ENCODE measurements around the gene ADARB2.

Gene ADARB2

GRCh38 chr10:1406132-1406966, 331.0 kb downstream of the ADARB2 start:
- no peak overlapping the region for H3K4me3 ChIP-seq (ENCODE audit: low read length)
- no peaks in the 10 kb centered on the region for H3K36me3 ChIP-seq (ENCODE audit: control insufficient read depth, insufficient read depth, low read length, severe bottlenecking)
- no peaks in the 10 kb centered on the region for H3K9me3 ChIP-seq (ENCODE audit: control insufficient read depth, low read length)
- H3K27me3 ChIP-seq (replicated peaks; ENCODE audit: control insufficient read depth, insufficient read depth, low read length) = no peaks in the 10 kb centered on the region
- H3K4me1 ChIP-seq (ENCODE audit: control insufficient read depth, insufficient read depth, low read length) = no peaks in the 10 kb centered on the region
- no peak for DNase-seq (ENCODE audit: low read depth)
- no peak overlapping the region for H3K9ac ChIP-seq (ENCODE audit: low read length)

- Histone ChIP-seq H3K9ac (ENCODE audit: low read length) (no peak overlapping the region), H3K9me3 (ENCODE audit: control insufficient read depth, low read length) (no peaks in the 10 kb centered on the region), H3K4me3 (ENCODE audit: low read length) (no peak overlapping the region), H3K4me1 (ENCODE audit: control insufficient read depth, insufficient read depth, low read length) (no peaks in the 10 kb centered on the region), H3K27me3 (replicated peaks; ENCODE audit: control insufficient read depth, insufficient read depth, low read length) (no peaks in the 10 kb centered on the region), H3K36me3 (ENCODE audit: control insufficient read depth, insufficient read depth, low read length, severe bottlenecking) (no peaks in the 10 kb centered on the region)
- no peak for DNase-seq (ENCODE audit: low read depth)
Observed at GRCh38 chr10:1404323-1405260, 332.7 kb downstream of the ADARB2 start.

- Histone ChIP-seq H3K9me3 (ENCODE audit: control insufficient read depth, low read length) (no peaks in the 10 kb centered on the region), H3K9ac (ENCODE audit: low read length) (no peak overlapping the region), H3K4me1 (ENCODE audit: control insufficient read depth, insufficient read depth, low read length) (no peaks in the 10 kb centered on the region), H3K4me3 (ENCODE audit: low read length) (no peak overlapping the region), H3K27me3 (replicated peaks; ENCODE audit: control insufficient read depth, insufficient read depth, low read length) (no peaks in the 10 kb centered on the region), H3K36me3 (ENCODE audit: control insufficient read depth, insufficient read depth, low read length, severe bottlenecking) (no peaks in the 10 kb centered on the region)
- DNase-seq (ENCODE audit: low read depth) = no peak
Observed at GRCh38 chr10:1403508-1404322, 333.6 kb downstream of the ADARB2 start.

- DNase-seq (ENCODE audit: low read depth) = no peak
- Histone ChIP-seq H3K36me3 (ENCODE audit: control insufficient read depth, insufficient read depth, low read length, severe bottlenecking) (no peaks in the 10 kb centered on the region), H3K9me3 (ENCODE audit: control insufficient read depth, low read length) (no peaks in the 10 kb centered on the region)
Observed at GRCh38 chr10:1402816-1403507, 334.4 kb downstream of the ADARB2 start.

DNA sequence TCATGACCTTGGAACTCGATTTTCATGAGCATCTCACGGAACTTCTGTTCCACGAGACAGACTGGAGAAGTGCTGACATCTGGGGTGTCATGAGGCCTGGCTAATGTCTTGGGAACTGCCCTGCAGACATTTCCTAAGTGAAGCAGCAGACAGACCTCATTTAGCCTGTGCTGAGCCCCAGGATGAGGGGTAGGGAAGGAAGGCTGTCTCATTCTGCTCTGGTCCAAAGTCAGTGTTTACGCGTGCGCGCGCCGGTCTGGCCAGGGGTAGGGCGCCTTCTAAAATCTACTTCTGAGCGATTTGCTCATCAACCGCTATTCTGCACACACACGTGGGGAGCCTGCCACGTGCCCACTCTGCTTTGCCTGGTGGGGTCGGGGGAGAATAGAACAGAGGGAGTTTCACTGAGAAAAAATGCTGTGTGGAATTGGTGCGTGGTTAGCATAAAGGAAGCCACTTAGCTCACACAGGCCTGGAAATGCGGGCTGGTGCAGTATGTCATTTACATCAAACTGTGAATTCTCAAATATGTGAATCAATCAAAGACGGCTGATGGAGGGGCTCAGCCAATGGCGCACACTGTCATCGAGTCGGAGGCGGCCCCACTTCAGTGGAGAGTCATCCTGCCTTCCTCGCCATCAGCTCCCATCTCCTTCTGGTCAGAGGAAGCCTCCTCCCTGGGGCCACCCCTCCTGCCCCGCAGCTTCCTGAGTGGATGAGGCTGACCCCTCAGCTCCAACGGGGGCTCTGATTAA, 335.1 kb downstream of the ADARB2 start:
- Histone ChIP-seq H3K4me3 (ENCODE audit: low read length) (no peak overlapping the region), H3K27me3 (replicated peaks; ENCODE audit: control insufficient read depth, insufficient read depth, low read length) (no peaks in the 10 kb centered on the region)
- no peak for DNase-seq (ENCODE audit: low read depth)

More at GRCh38 chr10:1402816-1403507, 334.4 kb downstream of the ADARB2 start:
- no peak overlapping the region for H3K9ac ChIP-seq (ENCODE audit: low read length)
- H3K27me3 ChIP-seq (replicated peaks; ENCODE audit: control insufficient read depth, insufficient read depth, low read length) = no peaks in the 10 kb centered on the region
- no peaks in the 10 kb centered on the region for H3K4me1 ChIP-seq (ENCODE audit: control insufficient read depth, insufficient read depth, low read length)
- no peak overlapping the region for H3K4me3 ChIP-seq (ENCODE audit: low read length)

GRCh38 chr10:1401071-1401965, 336.0 kb downstream of the ADARB2 start:
- Histone ChIP-seq H3K4me3 (ENCODE audit: low read length) (no peak overlapping the region), H3K36me3 (ENCODE audit: control insufficient read depth, insufficient read depth, low read length, severe bottlenecking) (no peaks in the 10 kb centered on the region), H3K27me3 (replicated peaks; ENCODE audit: control insufficient read depth, insufficient read depth, low read length) (no peaks in the 10 kb centered on the region), H3K9ac (ENCODE audit: low read length) (no peak overlapping the region), H3K4me1 (ENCODE audit: control insufficient read depth, insufficient read depth, low read length) (no peaks in the 10 kb centered on the region), H3K9me3 (ENCODE audit: control insufficient read depth, low read length) (no peaks in the 10 kb centered on the region)
- no peak for DNase-seq (ENCODE audit: low read depth)

More for the DNA sequence above, 335.1 kb downstream of the ADARB2 start:
- Histone ChIP-seq H3K9me3 (ENCODE audit: control insufficient read depth, low read length) (no peaks in the 10 kb centered on the region), H3K9ac (ENCODE audit: low read length) (no peak overlapping the region), H3K36me3 (ENCODE audit: control insufficient read depth, insufficient read depth, low read length, severe bottlenecking) (no peaks in the 10 kb centered on the region), H3K4me1 (ENCODE audit: control insufficient read depth, insufficient read depth, low read length) (no peaks in the 10 kb centered on the region)

DNA sequence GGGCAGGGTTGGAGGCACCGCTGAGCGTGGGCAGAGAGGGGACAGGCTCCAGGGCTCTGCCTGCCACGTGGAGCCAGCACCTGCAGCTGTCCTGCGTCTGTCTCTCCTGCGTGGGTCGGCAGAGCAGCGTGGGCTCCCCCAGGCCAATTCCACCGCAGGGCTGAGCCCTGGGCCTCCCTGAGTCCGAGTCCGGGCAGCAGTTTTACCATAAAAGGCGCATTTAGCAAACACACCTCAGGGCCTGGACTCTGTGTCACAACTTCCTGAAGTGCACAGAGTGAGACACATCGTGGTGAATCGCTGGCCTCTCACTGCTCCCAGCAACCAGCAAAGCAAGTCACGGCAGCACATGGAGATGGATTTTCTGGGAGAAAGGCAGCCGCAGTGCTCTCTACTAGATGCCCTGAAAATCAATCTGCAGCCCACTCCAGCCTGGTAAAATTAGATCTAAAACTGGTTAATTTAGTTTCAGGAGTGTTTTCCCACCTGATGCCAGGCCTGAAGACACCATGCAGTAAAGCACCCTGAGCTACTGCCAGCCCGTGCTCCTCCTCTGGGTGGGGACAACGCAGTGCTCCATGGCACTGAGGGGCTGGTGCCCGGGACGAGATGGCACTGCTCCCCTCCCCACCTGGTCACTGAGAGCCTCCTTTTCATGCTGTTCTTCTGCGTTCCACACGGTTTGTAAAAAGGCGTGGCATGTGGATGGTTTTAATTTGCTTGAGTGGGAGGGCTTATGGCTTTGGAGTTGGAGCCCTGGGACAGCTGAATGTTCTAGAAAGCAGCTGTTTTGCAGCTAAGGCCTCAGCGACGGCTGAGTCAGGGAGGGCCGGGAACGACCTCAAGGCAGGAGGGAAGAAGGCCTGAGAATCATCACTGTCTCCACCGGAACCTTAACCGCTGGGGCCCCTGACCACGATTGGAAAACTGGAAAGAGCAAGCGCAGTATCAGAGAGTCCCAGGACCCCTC, 336.9 kb downstream of the ADARB2 start:
- no peaks in the 10 kb centered on the region for H3K4me1 ChIP-seq (ENCODE audit: control insufficient read depth, insufficient read depth, low read length)
- no peaks in the 10 kb centered on the region for H3K36me3 ChIP-seq (ENCODE audit: control insufficient read depth, insufficient read depth, low read length, severe bottlenecking)
- H3K4me3 ChIP-seq (ENCODE audit: low read length) = no peak overlapping the region
- no peak overlapping the region for H3K9ac ChIP-seq (ENCODE audit: low read length)
- no peaks in the 10 kb centered on the region for H3K27me3 ChIP-seq (replicated peaks; ENCODE audit: control insufficient read depth, insufficient read depth, low read length)
- DNase-seq (ENCODE audit: low read depth) = no peak
- no peaks in the 10 kb centered on the region for H3K9me3 ChIP-seq (ENCODE audit: control insufficient read depth, low read length)

DNA sequence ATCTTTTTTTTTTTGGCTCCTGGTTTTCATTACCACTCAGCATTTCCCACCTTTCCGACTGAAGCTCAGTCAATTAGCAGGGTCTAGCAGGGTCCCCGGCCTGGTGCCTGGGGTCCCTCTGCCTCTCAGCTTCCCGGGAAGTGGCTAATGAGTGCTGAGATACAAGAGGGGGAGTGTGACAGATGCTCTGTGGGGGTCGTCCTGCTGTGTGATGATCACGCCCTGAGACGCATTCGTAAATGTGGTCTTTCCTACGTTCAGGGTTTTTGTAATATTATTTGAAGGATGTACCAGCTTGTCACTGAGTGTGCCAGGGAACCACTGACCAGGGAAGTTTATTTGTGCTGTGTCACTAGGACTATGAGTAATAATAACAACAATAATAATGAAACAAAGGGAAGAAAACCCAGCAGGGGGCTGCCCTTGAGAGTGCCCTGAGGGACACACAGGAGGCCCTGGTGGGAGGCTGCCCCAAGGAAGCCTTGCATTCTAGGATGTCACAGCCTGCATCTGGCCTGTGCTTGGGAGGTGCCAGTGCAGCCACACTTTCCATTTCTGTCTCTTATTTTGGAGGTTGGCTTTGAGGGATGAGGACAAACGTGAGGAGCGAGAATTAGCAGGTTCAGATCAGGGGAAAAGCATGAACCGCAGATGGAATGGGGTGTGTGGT, 337.8 kb downstream of the ADARB2 start:
- Histone ChIP-seq H3K4me3 (ENCODE audit: low read length) (no peak overlapping the region), H3K9ac (ENCODE audit: low read length) (no peak overlapping the region), H3K9me3 (ENCODE audit: control insufficient read depth, low read length) (no peaks in the 10 kb centered on the region), H3K36me3 (ENCODE audit: control insufficient read depth, insufficient read depth, low read length, severe bottlenecking) (no peaks in the 10 kb centered on the region), H3K4me1 (ENCODE audit: control insufficient read depth, insufficient read depth, low read length) (no peaks in the 10 kb centered on the region), H3K27me3 (replicated peaks; ENCODE audit: control insufficient read depth, insufficient read depth, low read length) (no peaks in the 10 kb centered on the region)
- DNase-seq (ENCODE audit: low read depth) = no peak

Measured in adipocyte (in vitro differentiated cells).